ENCODE data around the gene XPNPEP1.
A peak's percentile ranks its signal among the peaks of the same experiment; 100 is the strongest.

The XPNPEP1 gene

GRCh38 chr10:109922976-109923921, at the start of gene XPNPEP1:
XPNPEP1 (minus strand) TSS chr10:109923511; CDS start chr10:109923433, 78 bp downstream.
- peak; percentile 38 for DNase-seq

GRCh38 chr10:109972372-109973001, 49.2 kb upstream of the XPNPEP1 start:
- no peak for DNase-seq

- no peak for DNase-seq
These were observed 48.3 kb upstream of the XPNPEP1 start for GRCh38 chr10:109971634-109972033.

- DNase-seq: no peak
These were observed 46.5 kb upstream of the XPNPEP1 start for GRCh38 chr10:109969760-109970346.

- DNase-seq: no peak
These were observed 45.8 kb upstream of the XPNPEP1 start for GRCh38 chr10:109968953-109969759.

GRCh38 chr10:109967739-109968088, 44.4 kb upstream of the XPNPEP1 start:
- no peak for DNase-seq

- no peak for DNase-seq
These were observed 43.8 kb upstream of the XPNPEP1 start for GRCh38 chr10:109966961-109967738.

GRCh38 chr10:109964318-109964717, 41.0 kb upstream of the XPNPEP1 start:
- DNase-seq: no peak

- DNase-seq: no peak
These were observed 40.1 kb upstream of the XPNPEP1 start for GRCh38 chr10:109963439-109963838.

GRCh38 chr10:109962247-109962646, 38.9 kb upstream of the XPNPEP1 start:
- DNase-seq: no peak

- no peak for DNase-seq
These were observed 38.1 kb upstream of the XPNPEP1 start for GRCh38 chr10:109961174-109962001.

- DNase-seq: no peak
These were observed 37.4 kb upstream of the XPNPEP1 start for GRCh38 chr10:109960682-109961081.

- no peak for DNase-seq
These were observed 36.2 kb upstream of the XPNPEP1 start for GRCh38 chr10:109959259-109960145.

- no peak for DNase-seq
These were observed 34.7 kb upstream of the XPNPEP1 start for GRCh38 chr10:109958059-109958458.

- peak; percentile 55 for DNase-seq
These were observed 33.9 kb upstream of the XPNPEP1 start for GRCh38 chr10:109957092-109957797.

- peak; percentile 47 for DNase-seq
These were observed 33.3 kb upstream of the XPNPEP1 start for GRCh38 chr10:109956454-109957091.

GRCh38 chr10:109953766-109954165, 30.5 kb upstream of the XPNPEP1 start:
- no peak for DNase-seq

GRCh38 chr10:109952526-109952925, 29.2 kb upstream of the XPNPEP1 start:
- no peak for DNase-seq

Measured in SHP77 treated with DMSO at 0.1 percent for 48 hours (cell line).